Breast epithelium (tissue), 3 donors: ENCODE measurements around the gene DPYSL4.
"Not testable (repeated sequence)": the region's sequence is repeated elsewhere in the genome, so short reads cannot be mapped to it uniquely, and the experiment has no call there.

Source experiments
- POLR2A ChIP-seq: fragments of 450-650 bp; IDR thresholded peaks from one replicate; pipeline ENCODE4 v1.6.1; 2016; ENCODE audit warnings: antibody characterized with exemption, mild to moderate bottlenecking, moderate library complexity
- TF ChIP-seq, protein P1 (sequence below), 3 donors: fragments of 450-650 bp; IDR thresholded peaks; one replicate each; pipeline ENCODE4 v1.5.1; 2016 to 2017; ENCODE audit warnings: antibody characterized with exemption in 3 of 3, mild to moderate bottlenecking in 3 of 3, moderate library complexity in 3 of 3

DNA sequence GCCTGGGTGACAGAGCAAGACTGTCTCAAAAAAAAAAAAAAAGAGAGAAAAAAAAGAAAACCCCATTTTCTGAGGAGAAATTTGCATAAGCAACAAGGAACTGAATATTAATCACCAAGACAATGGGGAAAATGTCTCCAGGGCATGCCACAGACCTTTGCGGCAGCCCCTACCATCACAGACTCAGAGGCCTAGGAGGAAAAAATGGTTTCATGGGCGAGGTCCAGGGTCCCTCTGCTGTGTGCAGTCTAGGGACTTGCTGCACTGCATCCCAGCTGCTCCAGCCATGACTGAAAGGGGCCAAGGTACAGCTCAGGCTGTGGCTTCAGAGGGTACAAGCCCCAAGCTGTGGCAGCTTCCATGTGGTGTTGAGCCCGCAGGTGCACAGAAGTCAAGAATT, 29.7 kb downstream of the DPYSL4 start:
- TF ChIP-seq, protein P1, sequence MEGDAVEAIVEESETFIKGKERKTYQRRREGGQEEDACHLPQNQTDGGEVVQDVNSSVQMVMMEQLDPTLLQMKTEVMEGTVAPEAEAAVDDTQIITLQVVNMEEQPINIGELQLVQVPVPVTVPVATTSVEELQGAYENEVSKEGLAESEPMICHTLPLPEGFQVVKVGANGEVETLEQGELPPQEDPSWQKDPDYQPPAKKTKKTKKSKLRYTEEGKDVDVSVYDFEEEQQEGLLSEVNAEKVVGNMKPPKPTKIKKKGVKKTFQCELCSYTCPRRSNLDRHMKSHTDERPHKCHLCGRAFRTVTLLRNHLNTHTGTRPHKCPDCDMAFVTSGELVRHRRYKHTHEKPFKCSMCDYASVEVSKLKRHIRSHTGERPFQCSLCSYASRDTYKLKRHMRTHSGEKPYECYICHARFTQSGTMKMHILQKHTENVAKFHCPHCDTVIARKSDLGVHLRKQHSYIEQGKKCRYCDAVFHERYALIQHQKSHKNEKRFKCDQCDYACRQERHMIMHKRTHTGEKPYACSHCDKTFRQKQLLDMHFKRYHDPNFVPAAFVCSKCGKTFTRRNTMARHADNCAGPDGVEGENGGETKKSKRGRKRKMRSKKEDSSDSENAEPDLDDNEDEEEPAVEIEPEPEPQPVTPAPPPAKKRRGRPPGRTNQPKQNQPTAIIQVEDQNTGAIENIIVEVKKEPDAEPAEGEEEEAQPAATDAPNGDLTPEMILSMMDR (IDR thresholded peaks at IDR 0.05), result not testable (repeated sequence)
- TF ChIP-seq POLR2A, result not testable (repeated sequence)
